IMR-90 (cell line): Measurements from ENCODE around the gene CXCR3. TPM values are rescaled to one million over a fixed set of nuclear protein-coding genes. Genes with fewer than 3 reads are reported as not detected.

Experiments used
- ATAC-seq: fragments of 200-7000 bp; cut with Tn5 transposase; 2 replicates; pipeline ENCODE4 v1.9.1; 2020; ENCODE audit warnings: low read depth, mild to moderate bottlenecking, moderate library complexity
- BruUV-seq: library from RNA; stranded (reverse); fragments of 400-500 nt; replicated peaks from 2 replicates; lab custom pipeline; 2021; lab: Mats Ljungman, UMichigan
- CTCF ChIA-PET: fragments of 300-600 bp; formaldehyde crosslinking; extraction: SDS; loops from one replicate; lab custom pipeline; 2021; ENCODE audit warnings: antibody characterized with exemption; lab: Yijun Ruan, JAX
- POLR2A ChIA-PET: fragments of 300-600 bp; sonication (Branson Sonifier 250); formaldehyde crosslinking; loops from one replicate; lab custom pipeline; 2022; ENCODE audit warnings: antibody characterized with exemption; ENCODE audit not compliant: unreplicated experiment; lab: Charles Lee
- DNase-seq: peaks from one replicate; pipeline ENCODE4 v3.0.0; 2013
- H2AFZ ChIP-seq: replicated peaks from 2 replicates; pipeline ENCODE3; 2013; ENCODE audit warnings: low read length, mild to moderate bottlenecking; ENCODE audit not compliant: poor library complexity
- H2AK5ac ChIP-seq: 2 replicates; pipeline ENCODE4 v1.6.1; 2013; ENCODE audit warnings: low read depth, low read length, inconsistent platforms
- H2AK9ac ChIP-seq: replicated peaks from 2 replicates; pipeline ENCODE3; 2013; ENCODE audit warnings: mild to moderate bottlenecking, low read depth, low read length, moderate library complexity; ENCODE audit not compliant: poor library complexity
- H2BK120ac ChIP-seq: 2 replicates; pipeline ENCODE4 v1.6.1; 2013; ENCODE audit warnings: low read depth, low read length, inconsistent platforms
- H2BK15ac ChIP-seq: 3 replicates; pipeline ENCODE4 v1.6.1; 2013; ENCODE audit warnings: low read depth, low read length, inconsistent platforms
- H2BK20ac ChIP-seq: 2 replicates; pipeline ENCODE4 v1.6.1; 2013; ENCODE audit warnings: low read depth, mild to moderate bottlenecking, inconsistent platforms, low read length, moderate library complexity
- H2BK5ac ChIP-seq: 2 replicates; pipeline ENCODE4 v1.6.1; 2013; ENCODE audit warnings: mild to moderate bottlenecking, low read depth, low read length, inconsistent platforms; ENCODE audit not compliant: poor library complexity, severe bottlenecking
- H3K14ac ChIP-seq: replicated peaks from 2 replicates; pipeline ENCODE4 v1.6.1; 2013; ENCODE audit warnings: low read depth, low read length, inconsistent platforms
- H3K18ac ChIP-seq: 2 replicates; pipeline ENCODE4 v1.6.1; 2013; ENCODE audit warnings: low read depth, low read length, control low read depth
- H3K23ac ChIP-seq: 2 replicates; pipeline ENCODE4 v1.6.1; 2013; ENCODE audit warnings: low read depth, low read length, inconsistent platforms
- H3K27ac ChIP-seq: 2 replicates; pipeline ENCODE4 v1.5.1; 2013; ENCODE audit warnings: mild to moderate bottlenecking, control low read depth, low read length; ENCODE audit not compliant: insufficient read depth
- H3K27me3 ChIP-seq: 2 replicates; pipeline ENCODE4 v1.6.1; 2013; ENCODE audit warnings: low read length; ENCODE audit not compliant: control insufficient read depth, insufficient read depth
- H3K36me3 ChIP-seq: 2 replicates; pipeline ENCODE4 v1.6.1; 2013; ENCODE audit warnings: low read length, mixed read lengths; ENCODE audit not compliant: control insufficient read depth, insufficient read depth
- H3K4ac ChIP-seq: 2 replicates; pipeline ENCODE4 v1.6.1; 2013; ENCODE audit warnings: low read depth, low read length, inconsistent platforms
- H3K4me1 ChIP-seq: 2 replicates; pipeline ENCODE4 v1.6.1; 2013; ENCODE audit warnings: low read length, mixed read lengths; ENCODE audit not compliant: control insufficient read depth, insufficient read depth
- H3K4me2 ChIP-seq: 2 replicates; pipeline ENCODE4 v1.6.1; 2013; ENCODE audit warnings: low read depth, mild to moderate bottlenecking, control low read depth, low read length, moderate library complexity
- H3K4me3 ChIP-seq: 2 replicates; pipeline ENCODE4 v1.5.1; 2013; ENCODE audit warnings: low read depth, mild to moderate bottlenecking, control low read depth, low read length, moderate library complexity; ENCODE audit not compliant: insufficient read depth
- H3K56ac ChIP-seq: 2 replicates; pipeline ENCODE4 v1.6.1; 2013; ENCODE audit warnings: low read length, inconsistent platforms; ENCODE audit not compliant: insufficient read depth; ENCODE audit errors: extremely low read depth
- H3K79me1 ChIP-seq, 2 experiments: 2 replicates each; pipeline ENCODE4 v1.6.1; 2013; ENCODE audit warnings: low read length in 2 of 2, inconsistent platforms in 1 of 2, low read depth in 1 of 2
- H3K9ac ChIP-seq: 2 replicates; pipeline ENCODE4 v1.6.1; 2013; ENCODE audit warnings: low read depth, low read length, control low read depth
- H3K9me1 ChIP-seq: 2 replicates; pipeline ENCODE4 v1.6.1; 2013; ENCODE audit warnings: low read length, inconsistent platforms; ENCODE audit not compliant: insufficient read depth
- H3K9me3 ChIP-seq: 2 replicates; pipeline ENCODE4 v1.6.1; 2013; ENCODE audit warnings: low read length; ENCODE audit not compliant: control insufficient read depth, insufficient read depth
- H4K20me1 ChIP-seq: 2 replicates; pipeline ENCODE4 v1.6.1; 2013; ENCODE audit warnings: low read length, inconsistent platforms; ENCODE audit not compliant: insufficient read depth
- H4K5ac ChIP-seq: 2 replicates; pipeline ENCODE4 v1.6.1; 2013; ENCODE audit warnings: mild to moderate bottlenecking, low read depth, low read length, control low read depth
- H4K8ac ChIP-seq, 2 experiments: 2 replicates each; pipeline ENCODE4 v1.6.1; 2013; ENCODE audit warnings: low read depth in 2 of 2, low read length in 2 of 2, control low read depth in 1 of 2, inconsistent platforms in 1 of 2
- H4K91ac ChIP-seq: 2 replicates; pipeline ENCODE4 v1.6.1; 2013; ENCODE audit warnings: low read depth, low read length, inconsistent platforms; ENCODE audit not compliant: insufficient read depth
- WGBS, 2 experiments: methylation state at CpG; one replicate each; pipeline versions ENCODE4 v1.1.5 to v1.1.7; 2013; ENCODE audit warnings: missing lambda C conversion rate in 2 of 2; ENCODE audit not compliant: insufficient read length in 1 of 2; ENCODE audit errors: extremely low coverage in 2 of 2; 5-methylcytosine and 5-hydroxymethylcytosine counted together
- dilution Hi-C: fragments of 300-500 bp; cut with HindIII; formaldehyde crosslinking; loops from one replicate; pipeline ENCODE4 v1.14.3; 2018; ENCODE audit warnings: low sequenced_read_pairs; ENCODE audit not compliant: unreplicated experiment
- in situ Hi-C: fragments of 300-500 bp; cut with MboI; formaldehyde crosslinking; loops from 3 replicates; pipeline ENCODE4 v1.14.3; 2019; ENCODE audit warnings: low sequenced_read_pairs, inconsistent platforms, mixed read lengths
- intact Hi-C: fragments of 100-400 bp; cut with micrococcal nuclease; formaldehyde crosslinking; loops from 2 replicates; pipeline ENCODE4 v1.10.0; 2022
- polyA plus RNA-seq, 3 experiments: library from polyadenylated mRNA; depleted of rRNA; stranded (reverse); fragments of >200 nt; gene quantifications; 2 replicates each; pipeline ENCODE4 v1.2.3, GENCODE V29; 2012; ENCODE audit warnings: low replicate concordance in 1 of 3
- total RNA-seq: library from RNA; depleted of rRNA; stranded (reverse); fragments of >200 nt; gene quantifications from 2 replicates; pipeline ENCODE4 v1.2.3, GENCODE V29; 2012
- TF ChIP-seq, protein P1 (sequence below): fragments of 150-350 bp; IDR thresholded peaks from 2 replicates; pipeline ENCODE4 v1.6.1; 2017; ENCODE audit warnings: mild to moderate bottlenecking, antibody characterized with exemption, low read length, low read depth

The CXCR3 gene
- total and polyA plus RNA-seq, 2 of the 4 experiments (the other 2 are of a cell fraction): not detected

DNA sequence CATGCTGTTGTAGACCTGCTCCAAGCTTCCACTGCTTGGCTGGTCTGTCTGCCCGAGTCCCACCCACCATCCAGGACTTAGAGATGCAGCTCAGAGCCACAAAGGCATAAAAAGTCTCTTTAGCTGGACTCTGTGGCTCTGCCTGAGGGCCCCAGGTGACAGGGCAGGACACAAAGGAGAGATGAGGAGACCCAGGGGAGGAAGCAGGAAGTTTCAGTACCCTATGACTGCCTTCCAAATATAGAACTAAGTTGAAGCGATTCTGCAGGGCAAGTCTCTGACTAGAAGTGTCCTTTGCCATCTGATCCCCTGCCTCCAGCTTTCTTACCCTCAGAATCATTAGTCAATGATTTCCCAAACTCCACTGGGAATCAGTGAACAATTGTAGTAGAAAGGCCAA lies 11.2 kb upstream of the CXCR3 start:
- no peak for DNase-seq
- no peak overlapping the region for H2AK9ac ChIP-seq
- H3K27me3 ChIP-seq: peaks cover 6% of the 10 kb centered on the region
- H2BK20ac ChIP-seq: no peak overlapping the region
- in situ Hi-C loops (loop anchor here (25.0 kb wide), 1 partner anchor 867 kb away; no protein-coding TSS in a partner anchor), dilution Hi-C loops (no loop called here), intact Hi-C loops (no loop called here)
- no TSS peak for BruUV-seq
- H3K9me1 ChIP-seq: no peaks in the 10 kb centered on the region
- H2AFZ ChIP-seq: no peak overlapping the region
- ChIA-PET POLR2A (no interaction called here), CTCF (no interaction called here)
- no peaks in the 10 kb centered on the region for H4K20me1 ChIP-seq
- TF ChIP-seq, protein P1, sequence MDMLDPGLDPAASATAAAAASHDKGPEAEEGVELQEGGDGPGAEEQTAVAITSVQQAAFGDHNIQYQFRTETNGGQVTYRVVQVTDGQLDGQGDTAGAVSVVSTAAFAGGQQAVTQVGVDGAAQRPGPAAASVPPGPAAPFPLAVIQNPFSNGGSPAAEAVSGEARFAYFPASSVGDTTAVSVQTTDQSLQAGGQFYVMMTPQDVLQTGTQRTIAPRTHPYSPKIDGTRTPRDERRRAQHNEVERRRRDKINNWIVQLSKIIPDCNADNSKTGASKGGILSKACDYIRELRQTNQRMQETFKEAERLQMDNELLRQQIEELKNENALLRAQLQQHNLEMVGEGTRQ: no peak
- H3K23ac ChIP-seq: no peak overlapping the region
- no peak overlapping the region for H4K5ac ChIP-seq
- H2AK5ac ChIP-seq: no peak overlapping the region
- no peak overlapping the region for H3K4me3 ChIP-seq
- H4K91ac ChIP-seq: no peak overlapping the region
- H3K79me1 ChIP-seq: no peaks in the 10 kb centered on the region
- H3K9me3 ChIP-seq: no peaks in the 10 kb centered on the region
- H3K18ac ChIP-seq: no peak overlapping the region
- H3K14ac ChIP-seq: no peak overlapping the region
- H3K56ac ChIP-seq: no peak overlapping the region
- H3K4me1 ChIP-seq: no peaks in the 10 kb centered on the region
- H3K4ac ChIP-seq: no peak overlapping the region
- ATAC-seq: no peak
- H3K4me2 ChIP-seq: no peak overlapping the region
- no peak overlapping the region for H3K9ac ChIP-seq
- H4K8ac ChIP-seq: no peak overlapping the region
- no CpG with 5 or more reads among the region's 2 CpGs for WGBS, 2 experiments
- no peak overlapping the region for H2BK5ac ChIP-seq
- H2BK120ac ChIP-seq: no peak overlapping the region
- H3K36me3 ChIP-seq: no peaks in the 10 kb centered on the region
- no peak overlapping the region for H2BK15ac ChIP-seq
- H3K27ac ChIP-seq: no peak overlapping the region
